Umbilical cord (tissue), 2 donors: Measurements from ENCODE around the gene B4GALNT4. TPM values are rescaled to one million over a fixed set of nuclear protein-coding genes. Genes with fewer than 3 reads are reported as not detected.
"Not testable (repeated sequence)": the region's sequence is repeated elsewhere in the genome, so short reads cannot be mapped to it uniquely, and the experiment has no call there.

Source experiments
- DNase-seq: peaks from one replicate; pipeline ENCODE4 v3.0.0-alpha.2; 2015; ENCODE audit warnings: low spot score
- total RNA-seq: library from RNA; depleted of rRNA; stranded (reverse); fragments of >200 nt; gene quantifications from one replicate; pipeline ENCODE4 v1.2.3, GENCODE V29; 2014; ENCODE audit warnings: low replicate concordance; ENCODE audit not compliant: insufficient read depth

Gene B4GALNT4
- total RNA-seq, 1 donor from 2014 or later, result 7.2 TPM

GRCh38 chr11:406796-407650 lies 37.7 kb downstream of the B4GALNT4 start:
- DNase-seq, result peak; percentile 62

- no peak for DNase-seq
These were observed 38.4 kb downstream of the B4GALNT4 start for GRCh38 chr11:407651-408123.

- DNase-seq, result no peak
These were observed 39.1 kb downstream of the B4GALNT4 start for GRCh38 chr11:408154-409007.

- no peak for DNase-seq
These were observed 39.8 kb downstream of the B4GALNT4 start for GRCh38 chr11:409008-409599.

GRCh38 chr11:409600-410483 lies 40.5 kb downstream of the B4GALNT4 start:
- DNase-seq, result no peak

- DNase-seq, result not testable (repeated sequence)
These were observed 41.4 kb downstream of the B4GALNT4 start for GRCh38 chr11:410711-411110.

- DNase-seq, result not testable (repeated sequence)
These were observed 42.2 kb downstream of the B4GALNT4 start for GRCh38 chr11:411520-411919.

GRCh38 chr11:412641-413119 lies 43.4 kb downstream of the B4GALNT4 start:
- DNase-seq, result no peak

- DNase-seq, result no peak
These were observed 44.1 kb downstream of the B4GALNT4 start for GRCh38 chr11:413120-414081.

- DNase-seq, result no peak
These were observed 45.1 kb downstream of the B4GALNT4 start for GRCh38 chr11:414318-414857.

GRCh38 chr11:415640-416041 lies 46.3 kb downstream of the B4GALNT4 start:
- no peak for DNase-seq

- DNase-seq, result no peak
These were observed 46.9 kb downstream of the B4GALNT4 start for GRCh38 chr11:416051-416756.

GRCh38 chr11:416757-417621 lies 47.7 kb downstream of the B4GALNT4 start:
- no peak for DNase-seq

- DNase-seq, result no peak
These were observed 48.5 kb downstream of the B4GALNT4 start for GRCh38 chr11:417652-418342.

GRCh38 chr11:418343-419247 lies 49.3 kb downstream of the B4GALNT4 start:
- no peak for DNase-seq
